DND-41 (cell line): Measurements from ENCODE around the gene SLC2A11.

Experiments
- ATAC-seq: fragments of 200-7000 bp; cut with Tn5 transposase; 3 replicates; pipeline ENCODE4 v1.9.1; 2021; ENCODE audit warnings: low read depth; ENCODE audit not compliant: insufficient read depth
- DNase-seq: peaks from one replicate; pipeline ENCODE4 v3.0.0-alpha.2; 2020
- H2AFZ ChIP-seq: 2 replicates; pipeline ENCODE4 v1.6.0; 2012; ENCODE audit warnings: low read depth, low read length
- H3K27ac ChIP-seq: 2 replicates; pipeline ENCODE4 v1.5.1; 2012; ENCODE audit warnings: low read length, inconsistent platforms
- H3K27me3 ChIP-seq: fragments of 200-600 bp; sonication (generic); 2 replicates; pipeline ENCODE4 v1.6.0; 2012; ENCODE audit warnings: low read length, mild to moderate bottlenecking, inconsistent platforms; ENCODE audit not compliant: insufficient read depth, poor library complexity
- H3K36me3 ChIP-seq: 2 replicates; pipeline ENCODE4 v1.5.1; 2012; ENCODE audit warnings: low read length, inconsistent platforms; ENCODE audit not compliant: insufficient read depth
- H3K4me1 ChIP-seq: 2 replicates; pipeline ENCODE4 v1.5.1; 2012; ENCODE audit warnings: mild to moderate bottlenecking, low read length; ENCODE audit not compliant: insufficient read depth
- H3K4me2 ChIP-seq: 2 replicates; pipeline ENCODE4 v1.6.0; 2012; ENCODE audit warnings: mild to moderate bottlenecking, moderate library complexity, low read length, inconsistent platforms; ENCODE audit not compliant: insufficient read depth
- H3K4me3 ChIP-seq, 2 experiments: fragments of 200-600 bp in 1 of 2; shearing (Covaris generic) in 1 of 2; 2 replicates each; pipeline ENCODE4 v1.5.1; 2012 to 2016; ENCODE audit warnings: inconsistent platforms in 2 of 2, low read length in 2 of 2, mild to moderate bottlenecking in 2 of 2, low read depth in 1 of 2, moderate library complexity in 1 of 2
- H3K79me2 ChIP-seq: 2 replicates; pipeline ENCODE4 v1.6.0; 2012; ENCODE audit warnings: low read length, inconsistent platforms; ENCODE audit not compliant: insufficient read depth
- H3K9ac ChIP-seq: 2 replicates; pipeline ENCODE4 v1.6.0; 2012; ENCODE audit warnings: low read depth, mild to moderate bottlenecking, inconsistent platforms, low read length, moderate library complexity
- H3K9me3 ChIP-seq: 2 replicates; pipeline ENCODE4 v1.5.1; 2012; ENCODE audit warnings: low read length, moderate library complexity, mild to moderate bottlenecking, inconsistent platforms; ENCODE audit not compliant: insufficient read depth, severe bottlenecking
- H4K20me1 ChIP-seq: 2 replicates; pipeline ENCODE4 v1.6.0; 2012; ENCODE audit warnings: low read length; ENCODE audit not compliant: insufficient read depth
- CTCF ChIP-seq: IDR thresholded peaks from 2 replicates; pipeline ENCODE4 v1.5.1; 2012; ENCODE audit warnings: borderline replicate concordance, low read length, moderate library complexity, mild to moderate bottlenecking; ENCODE audit not compliant: poor library complexity, severe bottlenecking; ENCODE audit errors: extremely low read depth
- EZH2 ChIP-seq: IDR thresholded peaks from 3 replicates; pipeline ENCODE4 v1.6.1; 2012; ENCODE audit warnings: borderline replicate concordance, low read depth, mild to moderate bottlenecking, moderate library complexity, low read length, inconsistent platforms; ENCODE audit not compliant: severe bottlenecking

The SLC2A11 gene

GRCh38 chr22:23816156-23816976, 41.3 kb upstream of the SLC2A11 start:
- no peak overlapping the region for H3K4me3 ChIP-seq
- no peak overlapping the region for H3K4me2 ChIP-seq
- no peaks in the 10 kb centered on the region; the same call in 1 of the 2 replicates for H3K4me1 ChIP-seq
- no peak overlapping the region for H2AFZ ChIP-seq
- H3K9me3 ChIP-seq: no peaks in the 10 kb centered on the region
- DNase-seq: no peak
- no peaks in the 10 kb centered on the region for H3K79me2 ChIP-seq
- peaks cover 4% of the 10 kb centered on the region for H4K20me1 ChIP-seq
- TF ChIP-seq CTCF (no peak), EZH2 (no peak)
- H3K27ac ChIP-seq: no peak overlapping the region
- peaks cover 82% of the 10 kb centered on the region for H3K36me3 ChIP-seq
- no peak overlapping the region for H3K9ac ChIP-seq
- ATAC-seq: no peak
- no peaks in the 10 kb centered on the region for H3K27me3 ChIP-seq

- no peak overlapping the region for H3K27ac ChIP-seq
- no peak overlapping the region for H3K9ac ChIP-seq
- DNase-seq (no peak), ATAC-seq (no peak)
- no peak overlapping the region for H2AFZ ChIP-seq
- H3K9me3 ChIP-seq: no peaks in the 10 kb centered on the region
- H3K4me2 ChIP-seq: no peak overlapping the region
- no peaks in the 10 kb centered on the region for H3K27me3 ChIP-seq
- H3K4me1 ChIP-seq: no peaks in the 10 kb centered on the region; the same call in 1 of the 2 replicates
- no peaks in the 10 kb centered on the region for H3K79me2 ChIP-seq
- peaks cover 80% of the 10 kb centered on the region for H3K36me3 ChIP-seq
- H3K4me3 ChIP-seq: no peak overlapping the region
- TF ChIP-seq CTCF: no peak
- no peak for TF ChIP-seq EZH2
- peaks cover 4% of the 10 kb centered on the region for H4K20me1 ChIP-seq
Observed at GRCh38 chr22:23817146-23817545, 40.5 kb upstream of the SLC2A11 start.

GRCh38 chr22:23818541-23818940, 39.1 kb upstream of the SLC2A11 start:
- Histone ChIP-seq H3K36me3 (peaks cover 89% of the 10 kb centered on the region), H2AFZ (no peak overlapping the region), H3K4me1 (no peaks in the 10 kb centered on the region; the same call in 1 of the 2 replicates), H3K27me3 (no peaks in the 10 kb centered on the region), H4K20me1 (peaks cover 4% of the 10 kb centered on the region), H3K4me3 (no peak overlapping the region), H3K9me3 (no peaks in the 10 kb centered on the region), H3K4me2 (no peak overlapping the region), H3K27ac (no peak overlapping the region), H3K9ac (no peak overlapping the region), H3K79me2 (no peaks in the 10 kb centered on the region)
- ATAC-seq: no peak
- no peak for DNase-seq
- TF ChIP-seq EZH2 (no peak), CTCF (no peak)
